AG08395 (cell line): ENCODE data around the gene PXMP2.
"Not testable (repeated sequence)": the region's sequence is repeated elsewhere in the genome, so short reads cannot be mapped to it uniquely, and the experiment has no call there.

Experiments
- DNase-seq: peaks from one replicate; pipeline ENCODE4 v3.0.0; 2012; ENCODE audit warnings: mixed read lengths, low spot score

Gene PXMP2

DNA sequence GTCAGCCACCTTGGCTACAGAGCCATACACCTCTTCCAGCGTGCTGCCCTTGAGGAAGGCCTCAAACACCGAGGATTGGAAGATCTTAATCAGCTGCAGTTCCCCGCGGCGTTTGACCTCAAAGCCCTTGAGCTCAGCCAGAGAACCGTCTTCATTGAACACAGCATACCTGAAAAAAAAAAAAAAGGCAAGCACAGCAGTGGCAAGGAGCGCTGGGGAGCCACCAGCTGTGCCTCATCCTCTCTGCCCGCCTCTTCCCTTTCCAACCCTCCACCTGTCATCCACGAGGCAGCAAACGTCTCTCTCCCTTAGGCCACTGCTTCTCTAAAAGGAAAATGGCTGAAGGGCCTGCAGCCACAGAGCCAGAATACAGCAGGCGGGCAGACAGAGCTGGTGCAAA lies 26.4 kb upstream of the PXMP2 start:
- DNase-seq = no peak

DNA sequence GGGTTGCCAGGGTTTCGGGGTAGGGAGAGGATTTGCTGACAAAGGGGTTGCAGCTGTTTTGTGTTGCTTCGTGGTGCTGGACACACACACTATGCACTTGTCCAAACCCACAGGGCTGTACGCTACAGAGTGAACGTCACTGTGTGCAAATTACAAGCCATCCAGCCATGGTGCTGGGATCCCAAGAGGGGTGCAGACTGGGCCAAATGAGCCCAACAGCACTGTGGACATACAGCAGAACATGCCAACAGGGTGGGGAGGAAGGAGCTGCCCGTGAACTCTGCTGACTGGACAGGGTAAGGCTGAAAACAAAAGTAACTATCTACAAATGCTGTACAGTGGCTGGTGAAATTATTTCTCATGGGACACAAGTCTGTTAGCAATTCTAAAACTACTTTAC lies 25.4 kb upstream of the PXMP2 start:
- no peak for DNase-seq

DNA sequence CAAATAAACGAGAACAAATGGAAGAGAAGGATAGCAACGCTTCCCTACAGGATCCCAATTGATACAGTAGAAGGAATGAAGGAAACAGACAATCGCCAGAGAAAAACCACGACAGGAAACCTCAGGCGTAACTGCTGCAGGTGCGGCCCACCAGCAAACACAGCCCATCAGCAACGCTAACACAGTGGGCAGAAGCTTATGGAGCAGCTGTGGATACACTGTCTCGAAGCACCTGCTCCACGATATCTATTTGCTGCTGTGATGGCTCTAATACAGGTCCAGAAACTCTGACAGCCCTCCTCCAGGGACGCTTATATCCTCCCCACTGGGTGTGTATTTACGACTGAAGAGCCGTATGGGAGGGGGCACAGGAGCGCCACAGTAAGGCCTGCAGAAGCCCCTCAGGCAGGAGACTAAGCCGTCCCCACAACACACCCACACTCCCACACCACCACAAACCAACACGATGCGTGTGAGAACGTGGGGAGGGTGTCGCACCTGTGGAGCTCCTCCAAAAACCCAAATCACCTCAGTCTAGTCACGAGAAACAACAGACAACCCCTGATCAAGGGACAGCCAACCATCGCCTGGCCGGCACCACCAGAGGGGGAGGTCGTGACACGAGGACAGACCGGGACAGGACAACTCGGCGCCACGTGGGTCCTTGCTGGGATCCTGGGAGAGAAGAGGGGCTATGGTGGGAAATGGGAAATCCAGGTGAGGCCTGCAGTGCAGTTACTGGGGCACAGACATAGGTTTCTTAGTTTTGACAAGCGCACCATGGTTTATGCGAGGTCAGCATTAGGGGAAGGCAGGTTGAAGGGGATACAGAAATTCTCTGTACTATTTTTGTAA lies 24.3 kb upstream of the PXMP2 start:
- DNase-seq = no peak

GRCh38 chr12:132664206-132665148 lies 22.9 kb upstream of the PXMP2 start:
- no peak for DNase-seq

GRCh38 chr12:132665149-132665491 lies 22.3 kb upstream of the PXMP2 start:
- no peak for DNase-seq

- no peak for DNase-seq
Observed at GRCh38 chr12:132665794-132666193, 21.6 kb upstream of the PXMP2 start.

- DNase-seq = no peak
Observed at GRCh38 chr12:132668191-132669088, 18.9 kb upstream of the PXMP2 start.

DNA sequence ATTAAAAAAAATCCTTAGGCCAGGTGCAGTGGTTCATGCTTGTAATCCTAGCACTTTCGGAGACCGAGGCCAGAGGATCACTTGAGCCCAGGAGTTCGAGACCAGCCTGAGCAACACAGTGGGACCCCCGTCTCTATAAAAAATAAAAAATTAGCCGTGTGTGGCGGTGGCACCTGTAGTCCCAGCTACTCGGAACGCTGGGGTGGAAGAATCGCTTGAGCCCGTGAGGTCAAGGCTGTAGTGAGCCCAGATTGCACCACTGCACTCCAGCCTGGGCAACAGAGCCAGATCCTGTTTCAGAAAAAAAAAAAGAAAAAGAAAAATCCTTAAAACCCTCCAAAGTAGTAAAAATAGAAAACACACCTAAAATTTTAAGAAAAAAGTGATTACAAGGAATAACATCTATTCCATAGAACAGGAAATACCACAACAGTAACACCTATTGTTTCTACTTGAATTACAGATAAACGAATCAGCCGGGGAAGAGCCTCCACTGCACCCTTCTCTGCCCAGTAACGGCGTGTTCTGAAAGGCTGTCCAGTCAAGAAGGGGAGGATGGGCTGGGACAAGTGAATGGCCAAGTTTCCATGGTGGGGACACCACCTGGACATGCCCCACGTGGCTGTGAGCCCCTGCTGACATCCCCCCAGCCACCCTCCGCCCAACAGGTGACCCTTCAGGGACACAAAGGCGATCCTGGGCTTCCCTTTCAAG lies 18.1 kb upstream of the PXMP2 start:
- no peak for DNase-seq

GRCh38 chr12:132672116-132672515 lies 15.3 kb upstream of the PXMP2 start:
- DNase-seq = no peak

GRCh38 chr12:132672678-132673077 lies 14.7 kb upstream of the PXMP2 start:
- no peak for DNase-seq

- DNase-seq = no peak
Observed at GRCh38 chr12:132673288-132674179, 13.9 kb upstream of the PXMP2 start.

GRCh38 chr12:132674561-132674960 lies 12.8 kb upstream of the PXMP2 start:
- DNase-seq = no peak

DNA sequence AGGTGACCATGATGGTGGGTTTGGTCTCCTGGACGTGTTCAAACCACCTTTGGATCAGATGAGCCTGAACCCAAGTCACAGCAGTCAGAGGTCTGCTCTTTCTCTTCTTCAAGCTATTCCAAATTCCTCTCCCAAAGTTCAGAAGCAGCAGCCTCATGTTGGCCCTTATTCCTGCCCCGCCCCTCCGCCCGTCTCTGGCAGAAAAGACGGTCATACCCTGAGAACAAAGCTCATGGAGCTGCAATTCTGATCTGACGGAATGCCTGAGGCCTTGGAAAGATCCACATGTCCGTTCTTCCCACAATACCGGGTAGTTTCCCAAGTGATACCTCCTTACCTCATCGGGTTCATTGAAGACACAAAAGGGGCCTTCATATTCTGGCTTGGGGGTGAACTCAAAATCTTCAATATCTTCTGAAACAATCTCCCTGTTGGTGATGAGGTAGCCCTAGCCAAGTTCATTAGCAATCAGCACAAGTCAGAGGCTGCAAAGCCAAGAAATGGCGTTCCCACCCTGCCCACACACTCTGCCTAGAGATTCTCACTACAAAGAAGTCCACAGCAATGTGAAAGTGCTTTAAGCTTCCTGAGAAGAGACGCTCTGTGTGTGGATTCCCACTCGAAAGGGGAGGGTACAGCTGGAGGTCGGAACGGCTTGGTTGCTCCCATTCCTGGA lies 11.5 kb upstream of the PXMP2 start:
- DNase-seq = no peak

GRCh38 chr12:132677492-132677891 lies 9.9 kb upstream of the PXMP2 start:
- no peak for DNase-seq

GRCh38 chr12:132685400-132685799 lies 2.0 kb upstream of the PXMP2 start:
- no peak for DNase-seq

DNA sequence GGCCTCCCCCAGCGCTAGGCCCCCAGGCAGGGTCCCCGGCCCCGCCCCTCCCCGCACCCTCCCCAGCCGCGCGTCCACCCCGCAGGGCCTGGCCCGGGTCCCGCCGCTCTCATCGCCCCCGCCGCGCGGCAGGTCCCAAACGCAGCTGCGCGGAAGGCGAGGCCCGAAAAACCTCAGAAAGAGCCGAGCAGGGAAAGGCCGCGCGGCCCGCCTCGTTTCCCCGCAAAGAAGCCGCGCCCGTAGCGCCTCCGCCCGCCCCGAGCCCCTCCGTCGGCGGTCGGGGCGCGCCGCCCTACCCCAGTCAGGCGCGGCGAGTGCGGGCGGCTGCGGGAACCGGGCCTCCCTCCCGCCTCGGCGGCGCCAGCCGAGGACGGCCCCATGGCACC lies 569 bp upstream of the PXMP2 start:
- peak; percentile 17 for DNase-seq

DNA sequence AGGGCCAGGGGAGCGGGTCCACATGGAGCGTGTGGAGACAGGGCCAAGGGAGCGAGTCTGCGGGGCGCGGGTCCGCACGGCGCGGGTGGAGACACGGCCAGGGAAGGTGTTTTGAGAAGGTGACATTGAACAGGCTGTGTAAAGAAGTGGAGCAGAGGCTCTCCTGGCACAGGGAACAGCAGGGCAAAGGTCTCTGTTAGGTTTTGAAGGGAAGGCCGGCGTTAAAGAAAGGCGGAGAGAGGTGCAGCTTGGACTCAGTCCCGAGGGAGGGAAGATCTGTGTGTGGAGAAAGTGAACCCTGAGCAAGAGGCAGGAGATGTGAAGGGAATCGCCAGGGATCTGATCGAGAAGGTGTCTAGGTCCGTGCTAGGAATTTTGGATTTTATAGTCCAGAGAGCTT lies 1.8 kb downstream of the PXMP2 start:
- no peak for DNase-seq

GRCh38 chr12:132690112-132690511 lies 2.7 kb downstream of the PXMP2 start:
- no peak for DNase-seq

DNA sequence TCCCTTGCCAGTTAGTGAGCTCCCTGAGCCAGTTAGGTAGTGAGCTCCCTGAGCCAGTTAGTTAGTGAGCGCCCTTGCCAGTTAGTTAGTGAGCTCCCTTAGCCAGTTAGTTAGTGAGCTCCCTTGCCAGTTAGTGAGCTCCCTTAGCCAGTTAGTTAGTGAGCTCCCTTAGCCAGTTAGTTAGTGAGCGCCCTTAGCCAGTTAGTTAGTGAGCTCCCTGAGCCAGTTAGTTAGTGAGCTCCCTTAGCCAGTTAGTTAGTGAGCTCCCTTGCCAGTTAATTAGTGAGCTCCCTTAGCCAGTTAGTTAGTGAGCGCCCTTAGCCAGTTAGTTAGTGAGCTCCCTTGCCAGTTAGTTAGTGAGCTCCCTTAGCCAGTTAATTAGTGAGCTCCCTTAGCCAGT lies 4.6 kb downstream of the PXMP2 start:
- DNase-seq = not testable (repeated sequence)

DNA sequence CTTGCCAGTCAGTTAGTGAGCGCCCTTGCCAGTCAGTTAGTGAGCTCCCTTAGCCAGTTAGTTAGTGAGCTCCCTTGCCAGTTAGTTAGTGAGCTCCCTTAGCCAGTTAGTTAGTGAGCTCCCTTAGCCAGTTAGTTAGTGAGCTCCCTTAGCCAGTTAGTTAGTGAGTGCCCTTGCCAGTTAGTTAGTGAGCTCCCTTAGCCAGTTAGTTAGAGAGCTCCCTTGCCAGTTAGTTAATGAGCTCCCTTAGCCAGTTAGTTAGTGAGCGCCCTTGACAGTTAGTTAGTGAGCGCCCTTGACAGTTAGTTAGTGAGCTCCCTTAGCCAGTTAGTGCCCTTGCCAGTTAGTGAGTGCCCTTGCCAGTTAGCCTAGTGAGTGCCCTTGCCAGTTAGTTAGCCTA lies 7.5 kb downstream of the PXMP2 start:
- DNase-seq = not testable (repeated sequence)
